H1 (cell line): ENCODE measurements around the gene KSR2. TPM values are rescaled to one million over a fixed set of nuclear protein-coding genes. Genes with fewer than 3 reads are reported as not detected.

ENCODE experiments used
- CTCF ChIA-PET: fragments of 300-600 bp; sonication (Branson Sonifier 250); formaldehyde crosslinking; loops from one replicate; lab custom pipeline; 2021; ENCODE audit not compliant: partially characterized antibody; lab: Charles Lee
- POLR2A ChIA-PET: fragments of 300-600 bp; sonication (Branson Sonifier 250); formaldehyde crosslinking; loops from one replicate; lab custom pipeline; 2021; ENCODE audit warnings: inconsistent platforms; ENCODE audit not compliant: partially characterized antibody; lab: Charles Lee
- DNase-seq, 2 experiments: peaks; one replicate each; pipeline versions ENCODE4 v3.0.0 to v3.0.0-alpha.2; 2010 to 2022; ENCODE audit warnings: low spot score in 2 of 2, low read depth in 1 of 2, mixed read lengths in 1 of 2
- FAIRE-seq: peaks from 2 replicates; lab custom pipeline; 2011; peaks lifted over from hg19 to GRCh38; lab: Jason Lieb, UNC
- H2AFZ ChIP-seq: 2 replicates; pipeline ENCODE4 v1.8.1; 2012; ENCODE audit warnings: low read length, inconsistent platforms
- H2AK5ac ChIP-seq: 2 replicates; pipeline ENCODE4 v1.6.1; 2013; ENCODE audit warnings: low read depth, low read length
- H2BK120ac ChIP-seq: replicated peaks from 2 replicates; pipeline ENCODE3; 2013; ENCODE audit warnings: low read depth, low read length, inconsistent platforms
- H2BK12ac ChIP-seq: 2 replicates; pipeline ENCODE4 v1.6.1; 2013; ENCODE audit warnings: low read depth, low read length
- H2BK15ac ChIP-seq: 2 replicates; pipeline ENCODE4 v1.6.1; 2013; ENCODE audit warnings: low read length
- H2BK20ac ChIP-seq: 2 replicates; pipeline ENCODE4 v1.6.1; 2013; ENCODE audit warnings: low read length
- H2BK5ac ChIP-seq: 2 replicates; pipeline ENCODE4 v1.6.1; 2013; ENCODE audit warnings: low read depth, low read length
- H3K14ac ChIP-seq: 2 replicates; pipeline ENCODE4 v1.6.1; 2013; ENCODE audit warnings: inconsistent platforms; ENCODE audit not compliant: insufficient read length
- H3K18ac ChIP-seq: 2 replicates; pipeline ENCODE4 v1.6.1; 2013; ENCODE audit warnings: low read length; ENCODE audit errors: extremely low read depth
- H3K23ac ChIP-seq: 2 replicates; pipeline ENCODE4 v1.6.1; 2013; ENCODE audit warnings: inconsistent platforms; ENCODE audit not compliant: insufficient read length
- H3K23me2 ChIP-seq: 2 replicates; pipeline ENCODE4 v1.6.1; 2013; ENCODE audit warnings: low read depth, low read length
- H3K27ac ChIP-seq: 2 replicates; pipeline ENCODE4 v1.6.1; 2011; ENCODE audit warnings: low read depth, low read length, inconsistent platforms
- H3K27me3 ChIP-seq, 4 experiments: replicated peaks in 1 of 4; 1 replicate in 1 of 4; 2 replicates in 3 of 4; pipeline versions ENCODE4 v1.6.1 to v1.8.1; 2011 to 2013; ENCODE audit warnings: low read length in 3 of 4, mild to moderate bottlenecking in 3 of 4, inconsistent platforms in 2 of 4, mixed read lengths in 2 of 4, moderate library complexity in 1 of 4; ENCODE audit not compliant: control insufficient read depth in 3 of 4, insufficient read depth in 3 of 4; ENCODE audit errors: extremely low read depth in 1 of 4
- H3K36me3 ChIP-seq, 4 experiments: 2 replicates each; pipeline versions ENCODE4 v1.6.1 to v1.8.1; 2011 to 2013; ENCODE audit warnings: mild to moderate bottlenecking in 4 of 4, low read length in 3 of 4, moderate library complexity in 2 of 4, control low read depth in 1 of 4, inconsistent platforms in 1 of 4; ENCODE audit not compliant: insufficient read depth in 4 of 4, control insufficient read depth in 2 of 4
- H3K4ac ChIP-seq: replicated peaks from 2 replicates; pipeline ENCODE3; 2013; ENCODE audit warnings: low read length, low read depth, mixed read lengths, inconsistent platforms; ENCODE audit not compliant: insufficient read length
- H3K4me1 ChIP-seq, 4 experiments: replicated peaks in 1 of 4; 1 replicate in 1 of 4; 2 replicates in 3 of 4; pipeline versions ENCODE4 v1.6.1 to v1.8.1; 2011 to 2013; ENCODE audit warnings: low read length in 3 of 4, inconsistent platforms in 2 of 4, mixed read lengths in 1 of 4; ENCODE audit not compliant: insufficient read depth in 4 of 4, control insufficient read depth in 3 of 4
- H3K4me2 ChIP-seq, 2 experiments: 2 replicates each; pipeline versions ENCODE4 v1.6.1 to v1.8.1; 2011 to 2013; ENCODE audit warnings: low read depth in 2 of 2, low read length in 2 of 2, control low read depth in 1 of 2, inconsistent platforms in 1 of 2, mild to moderate bottlenecking in 1 of 2; ENCODE audit not compliant: insufficient read depth in 1 of 2
- H3K4me3 ChIP-seq, 4 experiments: fragments of 200-600, 300-600 bp in 1 of 4; sonication (generic), shearing (Covaris generic), sonication (Bioruptor Twin) in 1 of 4; 2 replicates each; pipeline versions ENCODE4 v1.5.1 to v1.8.1; 2011 to 2016; ENCODE audit warnings: low read length in 4 of 4, low read depth in 3 of 4, control low read depth in 2 of 4, inconsistent platforms in 2 of 4, mild to moderate bottlenecking in 2 of 4, mixed read lengths in 1 of 4, moderate library complexity in 1 of 4; ENCODE audit not compliant: insufficient read depth in 2 of 4; ENCODE audit errors: extremely low read depth in 1 of 4
- H3K56ac ChIP-seq: replicated peaks from 2 replicates; pipeline ENCODE3; 2013; ENCODE audit warnings: low read depth, mild to moderate bottlenecking, mixed read lengths, low read length, inconsistent platforms; ENCODE audit not compliant: insufficient read length
- H3K79me1 ChIP-seq: 2 replicates; pipeline ENCODE4 v1.6.1; 2013; ENCODE audit warnings: low read depth, low read length, control low read depth
- H3K79me2 ChIP-seq, 2 experiments: 2 replicates each; pipeline versions ENCODE4 v1.6.1 to v1.8.1; 2012 to 2013; ENCODE audit warnings: low read length in 2 of 2, mild to moderate bottlenecking in 2 of 2, inconsistent platforms in 1 of 2; ENCODE audit not compliant: insufficient read depth in 2 of 2, control insufficient read depth in 1 of 2
- H3K9ac ChIP-seq, 4 experiments: replicated peaks in 1 of 4; 1 replicate in 1 of 4; 2 replicates in 3 of 4; pipeline versions ENCODE4 v1.6.1 to v1.8.1; 2011 to 2013; ENCODE audit warnings: low read depth in 3 of 4, low read length in 3 of 4, control low read depth in 2 of 4, mild to moderate bottlenecking in 2 of 4, moderate library complexity in 2 of 4, inconsistent platforms in 1 of 4; ENCODE audit errors: extremely low read depth in 1 of 4
- H3K9me3 ChIP-seq, 2 experiments: 2 replicates each; pipeline versions ENCODE4 v1.6.1 to v1.8.1; 2012 to 2013; ENCODE audit warnings: mild to moderate bottlenecking in 2 of 2, moderate library complexity in 2 of 2, control low read depth in 1 of 2, inconsistent platforms in 1 of 2, low read depth in 1 of 2, low read length in 1 of 2, mixed read lengths in 1 of 2; ENCODE audit not compliant: insufficient read depth in 2 of 2
- H4K20me1 ChIP-seq, 2 experiments: replicated peaks in 1 of 2; 2 replicates each; pipeline versions ENCODE3 to v1.8.1; 2011 to 2013; ENCODE audit warnings: inconsistent platforms in 2 of 2, low read length in 2 of 2, mild to moderate bottlenecking in 1 of 2; ENCODE audit not compliant: insufficient read depth in 2 of 2, control insufficient read depth in 1 of 2
- H4K5ac ChIP-seq: 2 replicates; pipeline ENCODE4 v1.6.1; 2013; ENCODE audit warnings: low read length, low read depth, mixed read lengths, inconsistent platforms; ENCODE audit not compliant: insufficient read length
- H4K8ac ChIP-seq: 2 replicates; pipeline ENCODE4 v1.8.0; 2013; ENCODE audit warnings: mild to moderate bottlenecking, moderate library complexity, low read length, inconsistent platforms; ENCODE audit not compliant: insufficient read depth; ENCODE audit errors: extremely low read depth
- H4K91ac ChIP-seq: replicated peaks from 2 replicates; pipeline ENCODE3; 2013; ENCODE audit warnings: low read length, mixed read lengths, inconsistent platforms; ENCODE audit not compliant: insufficient read length
- ASH2L ChIP-seq: fragments of 200-600, 300-600 bp; sonication (generic); IDR thresholded peaks from one replicate; pipeline ENCODE4 v1.7.1; 2017; ENCODE audit warnings: low read length
- CBX8 ChIP-seq: fragments of 300-800, 300-1000 bp; sonication (generic); IDR thresholded peaks from 2 replicates; pipeline ENCODE4 v1.7.1; 2016; ENCODE audit warnings: low read depth, low read length, borderline replicate concordance
- EP300 ChIP-seq, 2 experiments: IDR thresholded peaks; 1 replicate in 1 of 2; 2 replicates in 1 of 2; pipeline ENCODE4 v1.6.1; 2011 to 2012; ENCODE audit warnings: low read depth in 2 of 2, low read length in 2 of 2, mild to moderate bottlenecking in 2 of 2, borderline replicate concordance in 1 of 2, inconsistent platforms in 1 of 2, moderate library complexity in 1 of 2
- RFX5 ChIP-seq: IDR thresholded peaks from 2 replicates; pipeline ENCODE4 v1.6.1; 2011; ENCODE audit warnings: low read depth, low read length, improper control_type of control experiment, borderline replicate concordance
- SIRT6 ChIP-seq: IDR thresholded peaks from one replicate; pipeline ENCODE4 v1.7.1; 2012; ENCODE audit warnings: low read length, inconsistent platforms
- TEAD4 ChIP-seq: IDR thresholded peaks from 2 replicates; pipeline ENCODE4 v1.6.1; 2012; ENCODE audit warnings: low read depth, low read length, inconsistent platforms, mixed read lengths
- YY1 ChIP-seq: IDR thresholded peaks from 2 replicates; pipeline ENCODE4 v1.6.1; 2011; ENCODE audit warnings: low read depth, mild to moderate bottlenecking, low read length
- WGBS, 2 experiments: shearing (Covaris generic) in 1 of 2; methylation state at CpG; one replicate each; pipeline versions ENCODE4 v1.1.6 to v1.1.7; 2013 to 2015; ENCODE audit warnings: low lambda C conversion rate in 2 of 2, mixed read lengths in 2 of 2, inconsistent platforms in 1 of 2, low coverage in 1 of 2, missing lambda C conversion rate in 1 of 2; ENCODE audit not compliant: insufficient replicate concordance in 2 of 2, insufficient coverage in 1 of 2, insufficient read length in 1 of 2; ENCODE audit errors: extremely low coverage in 1 of 2, missing lambda C conversion rate in 1 of 2; 5-methylcytosine and 5-hydroxymethylcytosine counted together
- polyA plus RNA-seq, 7 experiments: library from polyadenylated mRNA; depleted of rRNA in 3 of 7; stranded (reverse) in 5 of 7; unstranded in 2 of 7; fragments of >200 nt in 5 of 7; fragments of 200-250 nt in 2 of 7; gene quantifications; 1 replicate in 5 of 7; 2 replicates in 1 of 7; 4 replicates in 1 of 7; pipeline versions ENCODE4 v1.2.1 to v1.2.3, GENCODE V29; 2011 to 2013; ENCODE audit warnings: missing spikeins in 2 of 7, mixed read lengths in 2 of 7
- total RNA-seq: library from RNA; stranded (reverse); fragmentation: NEBNext Ultra II Directional; extraction: Animal tissue kit (Norgen Biotek cat#: 25700); gene quantifications from 2 replicates; pipeline ENCODE4 v1.2.1, GENCODE V29; 2021

Gene KSR2
- total and polyA plus RNA-seq, 2 of the 8 experiments (the other 6 are each of a cell fraction or from before 2014, with no cell fraction given), result 0.74 to 2.2 TPM

DNA sequence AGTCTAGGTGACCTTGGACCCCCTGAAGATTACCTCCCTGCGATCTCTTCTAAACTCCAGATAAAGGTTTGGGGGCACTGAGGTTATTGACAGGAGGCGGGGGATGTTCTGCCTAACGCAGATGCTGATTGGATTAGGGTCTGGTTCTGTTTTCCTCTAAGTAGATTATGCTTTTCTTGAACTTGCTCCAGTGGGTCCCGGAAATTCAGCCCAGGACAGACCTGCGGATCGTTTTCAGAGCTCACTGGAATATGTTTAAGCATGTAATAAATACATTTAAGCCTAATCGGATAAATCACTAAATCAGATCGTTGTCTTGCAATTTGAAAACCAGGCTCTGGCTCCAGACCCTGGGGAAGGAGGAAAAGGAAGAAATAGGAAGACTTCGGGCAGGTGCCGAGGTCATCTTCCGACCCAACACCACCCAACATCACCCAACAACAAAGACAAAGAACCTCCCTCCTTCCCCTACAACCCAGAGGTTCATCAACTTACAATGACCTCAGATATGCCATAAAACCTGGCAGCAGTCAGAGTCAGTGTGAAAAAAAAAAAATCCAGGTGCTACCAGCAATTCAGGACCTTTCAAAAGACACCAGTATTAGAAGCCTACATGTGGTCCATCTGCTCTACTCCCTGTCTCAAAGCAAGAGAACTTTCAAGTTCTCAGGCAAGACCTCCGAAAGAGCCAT is 148.4 kb downstream of the KSR2 start:
- Histone ChIP-seq H3K79me1 (no peaks in the 10 kb centered on the region), H3K36me3 (no peaks in the 10 kb centered on the region), H3K27me3 (no peaks in the 10 kb centered on the region), H3K79me2 (no peaks in the 10 kb centered on the region), H3K4me1 (peaks cover 0 to 4% (median 1%) of the 10 kb centered on the region in 4 experiments; a peak in 1 of 7 replicates)
- no peak for TF ChIP-seq RFX5
- TF ChIP-seq YY1, result no peak
- TF ChIP-seq SIRT6, result no peak
- TF ChIP-seq TEAD4, result no peak
- TF ChIP-seq ASH2L, result no peak
- TF ChIP-seq EP300 (IDR thresholded peaks at IDR 0.05; ENCODE audit: borderline replicate concordance in 1 of 2, low read depth in 2 of 2, low read length in 2 of 2), result no peak
- no peak for TF ChIP-seq CBX8
- TF ChIP-seq, all 59 proteins: peak for 0
- H3K4me2 ChIP-seq, result no peak overlapping the region
- H3K4ac ChIP-seq, result no peak overlapping the region
- WGBS, 2 experiments, result 90% methylated on average over 12 of the region's 12 CpGs; no CpG with 5 or more reads in 1 of the 2 experiments
- no peak overlapping the region for H3K27ac ChIP-seq
- no peak overlapping the region for H3K18ac ChIP-seq
- no peaks in the 10 kb centered on the region for H3K23me2 ChIP-seq
- H2AFZ ChIP-seq, result no peak overlapping the region
- no peak overlapping the region for H4K5ac ChIP-seq
- H3K14ac ChIP-seq, result no peak overlapping the region
- H2BK5ac ChIP-seq, result no peak overlapping the region
- FAIRE-seq, result no peak
- no peak overlapping the region for H3K23ac ChIP-seq
- no peak overlapping the region for H3K4me3 ChIP-seq
- H4K91ac ChIP-seq, result no peak overlapping the region
- no peaks in the 10 kb centered on the region for H4K20me1 ChIP-seq
- H4K8ac ChIP-seq, result no peak overlapping the region
- no peak for DNase-seq
- H2BK120ac ChIP-seq, result no peak overlapping the region
- H2AK5ac ChIP-seq, result no peak overlapping the region
- ChIA-PET CTCF (interaction anchor here (1.1 to 2.6 kb wide), 5 partner anchors 12 to 145 kb away, joined by 3 to 24 read pairs (median 4); no protein-coding TSS in a partner anchor), POLR2A (interaction anchor here (1.0 kb wide), 1 partner anchor 10 kb away, joined by 3 read pairs; no protein-coding TSS in a partner anchor)
- H3K9me3 ChIP-seq, result no peaks in the 10 kb centered on the region
- no peak overlapping the region for H2BK12ac ChIP-seq
- H2BK20ac ChIP-seq, result no peak overlapping the region
- H3K9ac ChIP-seq, result no peak overlapping the region
- H3K56ac ChIP-seq, result no peak overlapping the region
- no peak overlapping the region for H2BK15ac ChIP-seq
